Loucy (cell line): Measurements from ENCODE around the gene MSL3B.

Experiments
- CTCF ChIP-seq: fragments of 200-600 bp; sonication (generic); conservative IDR thresholded peaks from 2 replicates; pipeline ENCODE4 v1.5.1; 2014; ENCODE audit warnings: mild to moderate bottlenecking, antibody characterized with exemption, low read length
- EZH2phosphoT487 ChIP-seq: fragments of 200-600 bp; IDR thresholded peaks from 2 replicates; pipeline ENCODE4 v1.6.1; 2018; ENCODE audit warnings: antibody characterized with exemption, mild to moderate bottlenecking, moderate library complexity, borderline replicate concordance

GRCh38 chr2:233821196-233821595 lies 47.0 kb downstream of the MSL3B start:
- no peak for TF ChIP-seq CTCF
- TF ChIP-seq EZH2phosphoT487: no peak
